NCI-H2107 treated with DMSO at 0.1 percent for 48 hours (cell line): ENCODE data around the gene CDH7.
A peak's percentile ranks its signal among the peaks of the same experiment; 100 is the strongest.

Source experiments
- DNase-seq: peaks from one replicate; lab custom pipeline; 2025; ENCODE audit not compliant: unreplicated experiment; lab: John Stamatoyannopoulos, UW

CDH7 gene

GRCh38 chr18:65767406-65767805, 16.6 kb downstream of the CDH7 start:
- no peak for DNase-seq

GRCh38 chr18:65768120-65768778, 17.4 kb downstream of the CDH7 start:
- no peak for DNase-seq

GRCh38 chr18:65769652-65770051, 18.8 kb downstream of the CDH7 start:
- no peak for DNase-seq

- DNase-seq: no peak
These were observed 35.7 kb downstream of the CDH7 start for GRCh38 chr18:65786474-65786873.

- peak; percentile 27 for DNase-seq
These were observed 37.6 kb downstream of the CDH7 start for GRCh38 chr18:65788373-65788772.

DNA sequence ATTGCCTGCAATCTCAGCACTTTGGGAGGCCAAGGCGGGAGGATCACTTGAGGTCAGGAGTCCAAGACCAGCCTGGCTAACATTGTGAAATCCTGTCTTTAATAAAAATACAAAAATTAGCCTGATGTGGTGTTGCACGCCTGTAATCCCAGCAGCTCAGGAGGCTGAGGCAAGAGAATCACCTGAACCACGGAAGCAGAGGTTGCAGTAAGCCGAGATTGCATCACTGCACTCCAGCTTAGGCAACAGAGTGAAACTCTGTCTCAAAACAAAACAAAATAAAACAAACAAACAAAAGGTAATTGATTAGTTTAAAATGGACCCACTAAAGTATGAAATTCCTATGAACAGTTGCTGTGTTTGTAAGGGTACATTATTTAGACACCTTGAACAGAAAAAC, 39.8 kb downstream of the CDH7 start:
- no peak for DNase-seq

GRCh38 chr18:65791719-65792118, 40.9 kb downstream of the CDH7 start:
- DNase-seq: no peak

GRCh38 chr18:65792456-65793074, 41.8 kb downstream of the CDH7 start:
- DNase-seq: no peak

- DNase-seq: no peak
These were observed 57.9 kb downstream of the CDH7 start for GRCh38 chr18:65808759-65809158.

DNA sequence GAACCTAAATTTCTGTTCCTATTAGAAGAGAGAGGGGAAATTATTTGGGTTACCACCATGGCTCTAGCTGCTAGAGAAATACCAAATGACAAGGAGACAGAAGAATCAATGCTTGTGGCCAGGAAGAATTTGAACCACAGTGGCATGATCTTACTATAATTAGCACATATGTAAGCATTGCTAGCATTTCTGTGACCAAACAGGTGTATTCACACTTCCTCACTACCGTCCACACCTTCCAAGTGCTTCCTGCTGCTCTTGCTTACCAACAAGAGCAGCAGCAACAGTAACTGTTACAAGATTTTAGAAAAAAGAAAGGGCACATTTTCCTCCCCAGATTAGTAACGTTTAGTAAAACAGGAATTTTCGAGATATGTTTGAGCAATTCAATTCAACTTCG, 60.5 kb downstream of the CDH7 start:
- no peak for DNase-seq

- no peak for DNase-seq
These were observed 64.7 kb downstream of the CDH7 start for GRCh38 chr18:65815506-65815905.

DNA sequence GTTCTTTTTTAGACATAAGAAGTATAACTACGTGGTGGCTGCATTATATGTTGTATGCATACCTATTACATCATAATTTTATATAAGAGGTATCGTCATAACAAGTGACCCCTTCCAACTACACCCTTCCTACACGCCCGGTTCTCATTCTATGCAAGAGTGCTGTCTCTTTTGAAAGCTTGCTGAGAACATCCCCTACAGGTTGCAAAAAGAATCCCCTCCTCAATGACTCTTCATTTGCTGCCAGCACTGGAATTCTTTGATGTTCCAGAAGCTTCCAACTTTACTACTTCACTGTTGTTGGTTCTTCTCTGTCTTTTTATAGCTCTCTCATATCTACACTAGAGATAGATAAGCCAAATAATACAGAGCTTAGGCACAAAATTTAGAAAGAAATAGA, 66.4 kb downstream of the CDH7 start:
- DNase-seq: no peak

DNA sequence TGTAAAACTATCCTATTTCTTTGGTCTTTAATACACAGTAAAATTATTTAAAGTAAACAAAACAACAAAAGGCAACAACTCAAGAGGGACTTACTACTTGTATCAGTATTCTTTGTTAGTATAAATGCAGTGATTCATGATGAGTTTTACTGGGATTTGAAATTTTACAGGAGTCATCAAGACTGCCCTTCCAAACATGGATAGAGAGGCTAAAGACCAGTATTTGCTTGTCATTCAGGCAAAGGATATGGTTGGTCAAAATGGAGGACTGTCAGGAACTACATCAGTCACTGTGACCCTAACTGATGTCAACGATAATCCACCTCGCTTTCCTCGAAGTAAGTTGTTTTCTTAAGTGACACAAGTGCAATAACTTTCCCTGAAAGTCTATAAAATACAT, 71.1 kb downstream of the CDH7 start:
- DNase-seq: no peak

DNA sequence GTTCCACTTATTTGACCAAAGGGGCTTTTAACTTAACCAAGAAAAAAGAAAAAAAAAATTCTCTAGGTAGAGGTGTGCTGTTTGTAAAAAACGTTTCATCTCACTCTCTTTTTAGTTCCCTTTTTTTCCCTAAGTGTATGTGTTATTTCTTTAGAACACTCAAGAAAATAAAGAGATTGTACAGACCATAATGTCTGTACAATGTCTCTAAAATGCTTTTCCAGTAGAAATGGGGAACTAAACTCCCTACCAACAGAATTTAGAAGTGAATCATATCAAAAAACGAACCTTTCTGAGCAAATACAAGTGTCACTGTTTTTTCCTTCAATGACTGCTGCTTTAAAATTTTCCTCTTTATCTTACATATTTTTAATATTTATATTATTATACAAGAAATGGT, 72.0 kb downstream of the CDH7 start:
- no peak for DNase-seq

GRCh38 chr18:65827444-65827843, 76.6 kb downstream of the CDH7 start:
- no peak for DNase-seq

DNA sequence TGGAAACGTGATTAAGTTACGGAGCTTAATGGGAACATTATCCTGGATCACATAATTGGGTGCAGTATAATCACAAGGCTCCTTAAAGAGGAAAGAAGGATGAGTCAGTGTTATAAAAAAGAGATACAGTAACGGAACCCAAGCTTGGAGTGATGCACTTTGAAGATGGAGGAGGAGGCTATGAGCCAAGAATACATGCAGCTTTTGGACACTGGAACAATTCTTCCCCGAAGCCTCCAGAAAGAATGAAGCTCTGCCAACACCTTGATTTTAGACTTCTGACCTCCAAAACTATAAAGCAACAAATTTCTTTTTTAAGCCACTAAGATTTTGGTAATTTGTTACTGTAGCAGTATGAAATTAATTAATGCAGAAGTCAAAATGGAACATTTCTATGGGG, 85.1 kb downstream of the CDH7 start:
- no peak for DNase-seq

DNA sequence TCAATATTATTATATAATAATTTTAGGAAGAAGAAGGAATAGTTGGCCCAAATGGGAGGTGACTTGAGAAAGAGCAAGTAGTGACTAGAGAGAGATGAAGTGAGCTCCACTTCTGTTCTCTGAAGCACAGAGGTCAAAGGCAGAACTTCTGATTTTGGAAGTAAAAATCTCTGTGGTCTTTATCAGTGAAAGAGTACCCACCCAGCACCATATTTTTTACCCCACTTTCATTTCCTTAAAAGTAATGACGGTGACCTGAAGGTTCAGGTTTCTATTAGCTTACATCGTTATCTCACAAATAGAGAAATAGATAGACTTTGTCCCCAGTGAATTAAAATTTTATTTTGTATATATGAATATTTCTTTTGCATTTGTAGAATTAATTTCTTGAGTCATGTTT, 95.3 kb downstream of the CDH7 start:
- no peak for DNase-seq

DNA sequence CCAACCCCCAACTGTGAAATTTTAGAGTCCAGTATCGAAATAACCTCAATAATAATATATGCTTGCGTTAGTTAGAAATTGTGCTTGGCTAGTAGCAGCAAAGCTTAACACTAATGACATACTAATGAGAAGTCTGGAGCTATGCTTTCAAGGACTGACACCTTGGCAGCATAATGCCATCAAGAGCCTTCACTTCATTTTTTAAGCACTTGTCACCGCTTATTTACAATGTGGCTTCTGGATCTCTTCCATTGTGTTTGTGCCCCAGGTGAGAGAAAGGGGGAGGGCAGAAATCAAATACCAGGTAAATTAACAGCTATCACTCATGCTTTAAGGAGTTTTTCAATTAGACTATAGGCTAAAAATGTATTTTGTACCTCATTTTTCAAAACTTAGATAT, 101.5 kb downstream of the CDH7 start:
- DNase-seq: peak; percentile 59

DNA sequence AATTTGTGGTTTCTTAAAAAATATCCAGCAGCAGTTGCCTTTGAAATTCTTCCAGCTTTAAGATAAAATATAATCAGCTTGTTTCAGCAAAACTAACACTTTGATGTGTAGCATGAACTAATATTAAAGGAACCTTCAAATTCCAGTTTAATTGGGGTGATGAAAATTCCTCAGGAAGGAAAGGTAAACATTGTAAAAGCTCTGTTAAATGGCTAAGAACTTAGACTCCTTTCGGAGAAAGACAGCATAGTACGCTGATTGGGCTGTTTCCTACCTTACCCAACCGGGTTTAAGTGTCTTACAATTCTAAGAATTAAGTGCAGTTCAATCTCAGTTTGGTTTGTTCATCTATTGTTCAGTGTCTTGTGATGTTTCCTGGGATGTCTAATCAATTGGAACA, 108.3 kb downstream of the CDH7 start:
- no peak for DNase-seq

DNA sequence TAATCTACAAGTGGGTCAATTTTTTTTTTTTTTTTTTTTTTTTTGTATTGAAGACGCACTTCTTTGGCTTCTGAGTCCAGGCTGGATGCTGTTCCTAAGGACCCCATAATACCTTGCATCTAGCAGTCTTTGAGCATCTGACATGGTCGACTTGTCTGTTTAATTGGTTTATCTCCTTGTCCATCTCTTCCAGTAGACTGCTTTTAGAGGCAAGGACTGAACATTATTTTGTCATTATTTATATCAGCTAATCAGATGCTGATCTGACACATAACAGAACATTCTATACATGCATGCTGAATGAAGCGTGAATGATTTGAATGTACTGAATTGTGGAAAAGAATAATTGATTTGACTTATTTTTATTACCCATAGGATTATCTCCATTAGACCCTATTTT, 118.7 kb downstream of the CDH7 start:
- no peak for DNase-seq

GRCh38 chr18:65876310-65876709, 125.5 kb downstream of the CDH7 start:
- DNase-seq: no peak

DNA sequence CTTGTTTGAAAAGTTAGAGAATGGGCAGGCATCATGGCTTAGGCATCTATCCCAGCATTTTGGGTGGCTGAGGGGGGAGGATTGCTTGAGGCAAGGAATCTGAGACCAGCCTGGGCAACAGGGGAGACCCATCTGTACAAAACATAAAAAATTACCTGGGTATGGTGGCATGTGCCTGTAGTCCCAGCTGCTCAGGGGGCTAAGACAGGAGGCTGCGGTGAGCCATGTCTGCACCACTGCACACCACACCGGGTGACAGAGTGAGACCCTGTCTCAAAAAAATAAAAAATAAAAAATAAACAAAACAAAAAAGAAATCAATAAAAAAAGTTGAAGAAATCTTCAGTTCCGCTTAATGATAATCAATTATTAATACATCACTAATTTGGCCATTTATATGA, 146.5 kb downstream of the CDH7 start:
- DNase-seq: no peak

GRCh38 chr18:65901522-65901921, 150.7 kb downstream of the CDH7 start:
- no peak for DNase-seq
